CD4-positive, alpha-beta memory T cell (primary cell): ENCODE results near the gene S100A3. TPM values are rescaled to one million over a fixed set of nuclear protein-coding genes. Genes with fewer than 3 reads are reported as not detected.
"Not testable (repeated sequence)": the region's sequence is repeated elsewhere in the genome, so short reads cannot be mapped to it uniquely, and the experiment has no call there.

Source experiments
- CTCF ChIA-PET: fragments of 350-600 bp; sonication (Branson Sonifier 250); formaldehyde crosslinking; loops from one replicate; lab custom pipeline; 2021; ENCODE audit warnings: inconsistent platforms; ENCODE audit not compliant: partially characterized antibody; lab: Charles Lee
- POLR2A ChIA-PET: fragments of 350-600 bp; sonication (Branson Sonifier 250); formaldehyde crosslinking; loops from one replicate; lab custom pipeline; 2021; ENCODE audit not compliant: partially characterized antibody; lab: Charles Lee
- DNase-seq, 5 donors: peaks; one replicate each; pipeline versions ENCODE4 v3.0.0 to v3.0.0-alpha.2; 2020 to 2022; ENCODE audit warnings: mixed read lengths in 1 of 5
- H3K27ac ChIP-seq: one replicate; pipeline ENCODE4 v1.7.0; 2013; ENCODE audit warnings: low read depth, low read length
- H3K27me3 ChIP-seq: 2 replicates; pipeline ENCODE4 v1.7.0; 2013; ENCODE audit warnings: mild to moderate bottlenecking, low read length, moderate library complexity; ENCODE audit not compliant: insufficient read depth
- H3K36me3 ChIP-seq: 2 replicates; pipeline ENCODE4 v1.7.0; 2013; ENCODE audit warnings: mild to moderate bottlenecking, low read length, moderate library complexity; ENCODE audit not compliant: insufficient read depth
- H3K4me1 ChIP-seq: 2 replicates; pipeline ENCODE4 v1.7.0; 2013; ENCODE audit warnings: mild to moderate bottlenecking, low read length, moderate library complexity; ENCODE audit not compliant: insufficient read depth
- H3K4me3 ChIP-seq, 2 donors: one replicate each; pipeline ENCODE4 v1.7.0; 2013; ENCODE audit warnings: low read length in 2 of 2, mild to moderate bottlenecking in 1 of 2
- H3K9me3 ChIP-seq, 2 donors: one replicate each; pipeline ENCODE4 v1.7.0; 2013; ENCODE audit warnings: low read length in 2 of 2, control low read depth in 1 of 2; ENCODE audit not compliant: control insufficient read depth in 1 of 2
- H3K27ac Mint-ChIP-seq, 7 donors: one replicate each; pipeline ENCODE4 v1.8.0; 2020 to 2021; ENCODE audit warnings: mixed read lengths in 7 of 7, mild to moderate bottlenecking in 6 of 7, inconsistent platforms in 3 of 7, moderate library complexity in 3 of 7
- H3K27me3 Mint-ChIP-seq, 2 donors: one replicate each; pipeline ENCODE4 v1.8.0; 2020 to 2021; ENCODE audit warnings: mixed read lengths in 2 of 2
- H3K36me3 Mint-ChIP-seq, 2 donors: one replicate each; pipeline ENCODE4 v1.8.0; 2020 to 2021; ENCODE audit warnings: mixed read lengths in 2 of 2, inconsistent platforms in 1 of 2, mild to moderate bottlenecking in 1 of 2
- H3K4me1 Mint-ChIP-seq, 4 donors: one replicate each; pipeline ENCODE4 v1.8.0; 2020 to 2021; ENCODE audit warnings: mixed read lengths in 4 of 4, mild to moderate bottlenecking in 1 of 4
- H3K4me3 Mint-ChIP-seq, 8 donors: one replicate each; pipeline ENCODE4 v1.8.0; 2020 to 2021; ENCODE audit warnings: mixed read lengths in 8 of 8, mild to moderate bottlenecking in 7 of 8, moderate library complexity in 6 of 8, inconsistent platforms in 3 of 8
- H3K9me3 Mint-ChIP-seq, 8 donors: one replicate each; pipeline ENCODE4 v1.8.0; 2020 to 2021; ENCODE audit warnings: mixed read lengths in 8 of 8, mild to moderate bottlenecking in 5 of 8, inconsistent platforms in 3 of 8, moderate library complexity in 1 of 8
- intact Hi-C: fragments of 100-400 bp; cut with micrococcal nuclease; formaldehyde crosslinking; loops from one replicate; pipeline ENCODE4 v1.15.1; 2023
- polyA plus RNA-seq, 2 donors: library from polyadenylated mRNA; unstranded; fragments of 300-500 nt; fragmentation: Illumina TruSeq; gene quantifications; one replicate each; pipeline ENCODE4 v1.2.3, GENCODE V29; 2021
- total RNA-seq, 2 experiments: library from RNA; stranded (reverse); gene quantifications; one replicate each; pipeline ENCODE4 v1.2.3, GENCODE V29; 2021

Gene S100A3
- total and polyA plus RNA-seq, 4 experiments from 2014 or later: not detected

GRCh38 chr1:153578490-153578889 is 29.4 kb upstream of the S100A3 start:
- H3K9me3 Mint-ChIP-seq: no peaks in the 10 kb centered on the region
- Histone ChIP-seq H3K4me3 (no peak overlapping the region), H3K4me1 (no peaks in the 10 kb centered on the region), H3K36me3 (no peaks in the 10 kb centered on the region), H3K9me3 (no peaks in the 10 kb centered on the region), H3K27ac (no peak overlapping the region), H3K27me3 (peaks cover 4% of the 10 kb centered on the region)
- no peak overlapping the region for H3K4me3 Mint-ChIP-seq
- ChIA-PET CTCF (interaction anchor here (1.5 to 2.8 kb wide), 3 partner anchors 10 to 69 kb away, joined by 4 to 11 read pairs (median 7); no protein-coding TSS in a partner anchor), POLR2A (no interaction called here)
- H3K27ac Mint-ChIP-seq: no peak overlapping the region
- no peaks in the 10 kb centered on the region for H3K4me1 Mint-ChIP-seq
- no peak for DNase-seq
- H3K27me3 Mint-ChIP-seq: peaks cover 12 to 22% of the 10 kb centered on the region in 2 donors
- H3K36me3 Mint-ChIP-seq: no peaks in the 10 kb centered on the region
- intact Hi-C loops: no loop called here

DNA sequence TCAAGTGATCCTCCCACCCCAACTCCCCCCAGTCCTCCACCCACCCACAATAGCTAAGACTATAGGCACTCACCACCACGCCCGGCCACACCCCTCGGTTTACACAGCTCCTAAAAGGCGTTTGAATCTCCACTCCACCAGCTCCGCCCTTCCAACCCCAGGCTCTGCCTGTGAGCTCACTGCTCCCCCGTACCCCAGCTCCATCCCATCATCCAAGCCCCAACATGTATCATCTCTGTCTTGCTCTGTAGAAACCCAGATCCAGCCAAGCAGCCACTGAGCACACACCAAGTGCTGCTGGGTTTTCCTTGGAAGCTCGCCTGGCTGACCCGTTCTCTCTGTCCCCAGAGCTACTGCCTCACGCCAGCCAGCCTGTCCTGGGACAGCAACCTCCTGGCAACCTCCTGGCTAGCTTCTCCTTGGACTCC is 28.6 kb upstream of the S100A3 start:
- peaks cover 0 to 6% (median under 1%) of the 10 kb centered on the region in 4 donors for H3K4me1 Mint-ChIP-seq
- H3K4me1 ChIP-seq: no peaks in the 10 kb centered on the region
- intact Hi-C loops: no loop called here
- peaks cover 4% of the 10 kb centered on the region for H3K27me3 ChIP-seq
- H3K36me3 ChIP-seq: no peaks in the 10 kb centered on the region
- H3K27me3 Mint-ChIP-seq: peaks cover 12 to 22% of the 10 kb centered on the region in 2 donors
- H3K9me3 ChIP-seq: no peaks in the 10 kb centered on the region
- no peaks in the 10 kb centered on the region for H3K36me3 Mint-ChIP-seq
- H3K27ac Mint-ChIP-seq: peak overlapping the region in 2 of 7 donors; percentile 21 to 48
- POLR2A ChIA-PET: no interaction called here
- no peak overlapping the region for H3K4me3 Mint-ChIP-seq
- CTCF ChIA-PET: interaction anchor here (0.8 to 2.8 kb wide), 6 partner anchors 9 to 68 kb away, joined by 3 to 11 read pairs (median 6); no protein-coding TSS in a partner anchor
- DNase-seq: no peak
- H3K9me3 Mint-ChIP-seq: no peaks in the 10 kb centered on the region
- H3K27ac ChIP-seq: no peak overlapping the region
- no peak overlapping the region for H3K4me3 ChIP-seq

- ChIA-PET POLR2A (no interaction called here), CTCF (interaction anchor here (0.8 to 2.8 kb wide), 6 partner anchors 9 to 67 kb away, joined by 3 to 11 read pairs (median 6); no protein-coding TSS in a partner anchor)
- Mint-ChIP-seq H3K4me1 (peaks cover 0 to 9% (median under 1%) of the 10 kb centered on the region in 4 donors), H3K27ac (no peak overlapping the region), H3K27me3 (peaks cover 12 to 22% of the 10 kb centered on the region in 2 donors), H3K36me3 (no peaks in the 10 kb centered on the region), H3K4me3 (no peak overlapping the region), H3K9me3 (no peaks in the 10 kb centered on the region)
- Histone ChIP-seq H3K27me3 (peaks cover 4% of the 10 kb centered on the region), H3K36me3 (no peaks in the 10 kb centered on the region), H3K27ac (no peak overlapping the region), H3K9me3 (no peaks in the 10 kb centered on the region), H3K4me3 (no peak overlapping the region), H3K4me1 (no peaks in the 10 kb centered on the region)
- DNase-seq: no peak
- intact Hi-C loops: no loop called here
These were observed 28.1 kb upstream of the S100A3 start for GRCh38 chr1:153577138-153577537.

GRCh38 chr1:153575497-153575896 is 26.4 kb upstream of the S100A3 start:
- peaks cover 12 to 22% of the 10 kb centered on the region in 2 donors for H3K27me3 Mint-ChIP-seq
- CTCF ChIA-PET: interaction anchor here (0.8 to 1.3 kb wide), 4 partner anchors 17 to 65 kb away, joined by 3 to 5 read pairs (median 4); no protein-coding TSS in a partner anchor
- H3K27me3 ChIP-seq, H3K9me3 ChIP-seq, H3K27ac Mint-ChIP-seq, H3K4me1 ChIP-seq, H3K27ac ChIP-seq, H3K9me3 Mint-ChIP-seq, intact Hi-C loops, H3K4me3 Mint-ChIP-seq, H3K36me3 Mint-ChIP-seq, H3K36me3 ChIP-seq, H3K4me1 Mint-ChIP-seq, DNase-seq, H3K4me3 ChIP-seq: not testable (repeated sequence)
- POLR2A ChIA-PET: interaction anchor here (1.2 kb wide), 1 partner anchor 43 kb away, joined by 3 read pairs; no protein-coding TSS in a partner anchor

- H3K36me3 Mint-ChIP-seq, H3K4me3 Mint-ChIP-seq, H3K9me3 Mint-ChIP-seq, DNase-seq, H3K4me1 Mint-ChIP-seq, H3K27ac Mint-ChIP-seq, H3K4me1 ChIP-seq, H3K27me3 ChIP-seq, H3K4me3 ChIP-seq, H3K27ac ChIP-seq, CTCF ChIA-PET, intact Hi-C loops, H3K36me3 ChIP-seq, H3K9me3 ChIP-seq: not testable (repeated sequence)
- POLR2A ChIA-PET: interaction anchor here (1.2 kb wide), 1 partner anchor 43 kb away, joined by 3 read pairs; no protein-coding TSS in a partner anchor
- H3K27me3 Mint-ChIP-seq: peaks cover 12 to 22% of the 10 kb centered on the region in 2 donors
These were observed 26.0 kb upstream of the S100A3 start for GRCh38 chr1:153575081-153575491.

DNA sequence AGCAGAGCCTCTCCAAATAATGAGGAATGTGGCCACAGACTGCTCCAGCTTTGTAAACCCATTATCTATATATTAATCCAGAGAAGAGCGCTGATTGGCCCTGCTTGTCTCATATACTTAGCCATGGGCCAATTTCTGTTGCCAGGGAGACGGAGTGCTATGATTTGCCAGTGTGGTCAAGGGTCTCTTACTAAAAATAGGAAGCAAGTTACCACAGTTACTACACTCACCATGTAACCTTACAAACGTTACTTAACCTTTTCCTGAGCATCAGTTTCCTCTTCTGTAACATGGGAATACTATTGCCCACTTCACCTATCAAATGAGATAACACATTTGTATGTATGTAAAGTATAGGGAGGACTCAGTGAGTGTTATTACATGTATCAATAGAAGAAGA is 24.3 kb upstream of the S100A3 start:
- Mint-ChIP-seq H3K9me3 (no peaks in the 10 kb centered on the region), H3K27ac (peak overlapping the region in 1 of 7 donors; percentile 27), H3K4me3 (no peak overlapping the region), H3K27me3 (peaks cover 5 to 11% of the 10 kb centered on the region in 2 donors), H3K36me3 (no peaks in the 10 kb centered on the region), H3K4me1 (peaks cover 4 to 20% (median 6%) of the 10 kb centered on the region in 4 donors)
- Histone ChIP-seq H3K27ac (no peak overlapping the region), H3K36me3 (no peaks in the 10 kb centered on the region), H3K9me3 (no peaks in the 10 kb centered on the region), H3K4me1 (peaks cover 7% of the 10 kb centered on the region), H3K27me3 (peaks cover 3% of the 10 kb centered on the region), H3K4me3 (no peak overlapping the region)
- ChIA-PET CTCF (interaction anchor here (0.9 to 7.5 kb wide), 9 partner anchors 15 to 170 kb away, joined by 3 to 243 read pairs (median 9); partner anchors contain the start of genes S100A14 and S100A6), POLR2A (interaction anchor here (1.3 kb wide), 1 partner anchor 28 kb away, joined by 4 read pairs; the partner anchor contains the start of gene S100A4)
- DNase-seq: no peak
- intact Hi-C loops: no loop called here

DNA sequence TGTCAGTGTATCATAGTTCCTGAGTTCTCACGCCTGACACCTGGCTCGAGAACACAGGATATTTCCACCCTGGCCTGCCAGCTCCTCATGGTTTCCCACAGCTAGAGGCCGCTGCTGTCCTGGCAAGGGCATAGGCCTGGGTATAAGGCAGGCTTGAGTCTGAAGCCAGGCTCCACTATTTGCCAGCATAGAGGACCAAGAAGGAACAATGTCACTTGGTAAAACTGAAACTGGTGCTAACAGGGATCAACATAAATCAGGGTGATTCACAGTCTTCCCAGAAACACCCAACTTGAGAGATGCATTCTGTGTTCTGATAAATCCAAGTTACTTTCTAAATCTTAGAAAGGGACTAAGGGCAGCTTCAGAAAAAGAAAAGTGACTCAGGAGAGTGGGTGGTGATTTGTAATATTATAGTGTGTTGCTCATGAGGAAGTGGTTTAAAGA is 23.5 kb upstream of the S100A3 start:
- intact Hi-C loops: loop anchor here (1.0 kb wide), 2 partner anchors 177 to 414 kb away; partner anchors contain the start of gene RAB13
- Mint-ChIP-seq H3K27ac (peak overlapping the region in 3 of 7 donors; percentile 15 to 41 (median 27)), H3K4me3 (no peak overlapping the region), H3K27me3 (peaks cover 0 to 5% of the 10 kb centered on the region in 2 donors), H3K4me1 (peaks cover 9 to 27% (median 12%) of the 10 kb centered on the region in 4 donors), H3K36me3 (no peaks in the 10 kb centered on the region), H3K9me3 (no peaks in the 10 kb centered on the region)
- no peak overlapping the region for H3K4me3 ChIP-seq
- ChIA-PET CTCF (interaction anchor here (0.9 to 7.5 kb wide), 16 partner anchors 11 to 178 kb away, joined by 3 to 243 read pairs (median 6); partner anchors contain the start of genes S100A14, S100A4 and S100A6), POLR2A (interaction anchor here (1.3 to 5.8 kb wide), 2 partner anchors 27 to 39 kb away, joined by 4 to 103 read pairs; partner anchors contain the start of genes S100A4 and S100A6)
- no peaks in the 10 kb centered on the region for H3K36me3 ChIP-seq
- H3K9me3 ChIP-seq: no peaks in the 10 kb centered on the region
- H3K27ac ChIP-seq: no peak overlapping the region
- DNase-seq: peak in 4 of 5 donors; percentile 24 to 45 (median 30)
- no peaks in the 10 kb centered on the region for H3K27me3 ChIP-seq
- H3K4me1 ChIP-seq: peaks cover 14% of the 10 kb centered on the region
